ENCODE data around the gene AKR1D1.

DNA sequence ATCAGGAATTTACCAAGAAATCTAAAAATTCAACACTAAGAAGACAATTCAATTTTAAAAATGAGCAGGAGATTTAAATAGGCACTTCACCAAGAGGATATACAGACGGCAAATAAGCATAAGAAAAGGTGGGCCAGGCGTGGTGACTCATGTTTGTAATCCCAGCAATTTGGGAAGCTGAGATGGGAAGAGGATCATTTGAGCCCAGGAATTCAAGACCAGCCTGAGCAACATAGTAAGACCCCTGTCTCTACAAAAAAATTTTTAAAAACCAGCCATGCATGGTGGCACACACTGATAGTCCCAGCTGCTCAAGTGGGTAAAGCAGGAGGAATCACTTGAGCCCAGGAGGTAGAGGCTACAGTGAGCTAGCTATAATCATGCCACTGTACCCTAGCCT, 3.5 kb upstream of the AKR1D1 start:
- TF ChIP-seq, protein P1, sequence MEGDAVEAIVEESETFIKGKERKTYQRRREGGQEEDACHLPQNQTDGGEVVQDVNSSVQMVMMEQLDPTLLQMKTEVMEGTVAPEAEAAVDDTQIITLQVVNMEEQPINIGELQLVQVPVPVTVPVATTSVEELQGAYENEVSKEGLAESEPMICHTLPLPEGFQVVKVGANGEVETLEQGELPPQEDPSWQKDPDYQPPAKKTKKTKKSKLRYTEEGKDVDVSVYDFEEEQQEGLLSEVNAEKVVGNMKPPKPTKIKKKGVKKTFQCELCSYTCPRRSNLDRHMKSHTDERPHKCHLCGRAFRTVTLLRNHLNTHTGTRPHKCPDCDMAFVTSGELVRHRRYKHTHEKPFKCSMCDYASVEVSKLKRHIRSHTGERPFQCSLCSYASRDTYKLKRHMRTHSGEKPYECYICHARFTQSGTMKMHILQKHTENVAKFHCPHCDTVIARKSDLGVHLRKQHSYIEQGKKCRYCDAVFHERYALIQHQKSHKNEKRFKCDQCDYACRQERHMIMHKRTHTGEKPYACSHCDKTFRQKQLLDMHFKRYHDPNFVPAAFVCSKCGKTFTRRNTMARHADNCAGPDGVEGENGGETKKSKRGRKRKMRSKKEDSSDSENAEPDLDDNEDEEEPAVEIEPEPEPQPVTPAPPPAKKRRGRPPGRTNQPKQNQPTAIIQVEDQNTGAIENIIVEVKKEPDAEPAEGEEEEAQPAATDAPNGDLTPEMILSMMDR (IDR thresholded peaks at IDR 0.05; ENCODE audit: extremely low read depth in 1 of 2, insufficient read depth in 1 of 2, low read depth in 1 of 2, low read length in 2 of 2): no peak
- TF ChIP-seq POLR2A (IDR thresholded peaks at IDR 0.05; ENCODE audit: low read depth, low read length) (no peak), EZH2 (IDR thresholded peaks at IDR 0.05; ENCODE audit: borderline replicate concordance, low read depth, low read length, severe bottlenecking) (no peak), JUN (IDR thresholded peaks at IDR 0.05; ENCODE audit: borderline replicate concordance, insufficient read depth, insufficient read length, low read depth) (no peak), POLR2AphosphoS5 (IDR thresholded peaks at IDR 0.05; ENCODE audit: insufficient read depth, low read depth, low read length) (no peak), FOS (IDR thresholded peaks at IDR 0.05; ENCODE audit: borderline replicate concordance, insufficient read depth, low read length) (no peak), MYC (IDR thresholded peaks at IDR 0.05; ENCODE audit: low read depth, low read length) (no peak), GATA2 (IDR thresholded peaks at IDR 0.05; ENCODE audit: insufficient read depth, insufficient read length, low read depth, low read length) (no peak)
- TF ChIP-seq, protein P2, sequence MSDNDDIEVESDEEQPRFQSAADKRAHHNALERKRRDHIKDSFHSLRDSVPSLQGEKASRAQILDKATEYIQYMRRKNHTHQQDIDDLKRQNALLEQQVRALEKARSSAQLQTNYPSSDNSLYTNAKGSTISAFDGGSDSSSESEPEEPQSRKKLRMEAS (IDR thresholded peaks at IDR 0.05; ENCODE audit: insufficient read depth, insufficient read length): no peak
